ENCODE data around the gene ROBO1. TPM values are rescaled to one million over a fixed set of nuclear protein-coding genes. Genes with fewer than 3 reads are reported as not detected.

Gene ROBO1
- polyA plus RNA-seq, 4 donors: 0.81 to 12.2 (median 2.6) TPM

- no peak for FAIRE-seq
- no peaks in the 10 kb centered on the region for H3K9me3 ChIP-seq (ENCODE audit: control insufficient read depth in 2 of 2, insufficient read depth in 1 of 2, low read depth in 1 of 2, low read length in 1 of 2)
- H3K27ac ChIP-seq (ENCODE audit: low read depth in 1 of 3, low read length in 2 of 3): no peak overlapping the region
- 64 to 71% (median 66%) methylated on average over 2 of the region's 2 CpGs for WGBS, 3 donors
- no peak for DNase-seq
- no peak overlapping the region for H3K4me3 ChIP-seq (ENCODE audit: low read depth in 1 of 3, low read length in 3 of 3)
- no peaks in the 10 kb centered on the region for H3K36me3 ChIP-seq (ENCODE audit: control insufficient read depth in 3 of 3, insufficient read depth in 2 of 3, low read depth in 1 of 3, low read length in 3 of 3)
- H3K27me3 ChIP-seq (ENCODE audit: control insufficient read depth in 3 of 3, insufficient read depth in 3 of 3, low read length in 3 of 3): no peaks in the 10 kb centered on the region
- H3K4me1 ChIP-seq (ENCODE audit: control insufficient read depth in 3 of 3, insufficient read depth in 2 of 3, low read depth in 1 of 3, low read length in 2 of 3): no peaks in the 10 kb centered on the region
Observed at GRCh38 chr3:78641703-78642102, 1126.1 kb downstream of the ROBO1 start.

- peak; percentile 49 for FAIRE-seq
- no peak for DNase-seq
- H3K4me1 ChIP-seq (ENCODE audit: control insufficient read depth in 3 of 3, insufficient read depth in 2 of 3, low read depth in 1 of 3, low read length in 2 of 3): no peaks in the 10 kb centered on the region
- 47 to 61% (median 54%) methylated on average over 3 of the region's 3 CpGs for WGBS, 3 donors
- no peaks in the 10 kb centered on the region for H3K27me3 ChIP-seq (ENCODE audit: control insufficient read depth in 3 of 3, insufficient read depth in 3 of 3, low read length in 3 of 3)
- peaks cover 0 to 2% (median 0%) of the 10 kb centered on the region in 3 donors for H3K36me3 ChIP-seq (ENCODE audit: control insufficient read depth in 3 of 3, insufficient read depth in 2 of 3, low read depth in 1 of 3, low read length in 3 of 3)
- H3K9me3 ChIP-seq (ENCODE audit: control insufficient read depth in 2 of 2, insufficient read depth in 1 of 2, low read depth in 1 of 2, low read length in 1 of 2): no peaks in the 10 kb centered on the region
- no peak overlapping the region for H3K4me3 ChIP-seq (ENCODE audit: low read depth in 1 of 3, low read length in 3 of 3)
- H3K27ac ChIP-seq (ENCODE audit: low read depth in 1 of 3, low read length in 2 of 3): no peak overlapping the region
Observed at GRCh38 chr3:78634316-78634715, 1133.5 kb downstream of the ROBO1 start.

- Histone ChIP-seq H3K9me3 (ENCODE audit: control insufficient read depth in 2 of 2, insufficient read depth in 1 of 2, low read depth in 1 of 2, low read length in 1 of 2) (no peaks in the 10 kb centered on the region), H3K4me1 (ENCODE audit: control insufficient read depth in 3 of 3, insufficient read depth in 2 of 3, low read depth in 1 of 3, low read length in 2 of 3) (no peaks in the 10 kb centered on the region), H3K36me3 (ENCODE audit: control insufficient read depth in 3 of 3, insufficient read depth in 2 of 3, low read depth in 1 of 3, low read length in 3 of 3) (peaks cover 0 to 2% (median 0%) of the 10 kb centered on the region in 3 donors), H3K27ac (ENCODE audit: low read depth in 1 of 3, low read length in 2 of 3) (no peak overlapping the region), H3K27me3 (ENCODE audit: control insufficient read depth in 3 of 3, insufficient read depth in 3 of 3, low read length in 3 of 3) (no peaks in the 10 kb centered on the region), H3K4me3 (ENCODE audit: low read depth in 1 of 3, low read length in 3 of 3) (no peak overlapping the region)
- 61 to 70% (median 68%) methylated on average over 4 of the region's 4 CpGs for WGBS, 3 donors
- no peak for DNase-seq
- FAIRE-seq: no peak
Observed at GRCh38 chr3:78633626-78634025, 1134.2 kb downstream of the ROBO1 start.

GRCh38 chr3:78632925-78633553 lies 1134.8 kb downstream of the ROBO1 start:
- DNase-seq: no peak
- Histone ChIP-seq H3K4me3 (ENCODE audit: low read depth in 1 of 3, low read length in 3 of 3) (no peak overlapping the region), H3K27me3 (ENCODE audit: control insufficient read depth in 3 of 3, insufficient read depth in 3 of 3, low read length in 3 of 3) (no peaks in the 10 kb centered on the region), H3K9me3 (ENCODE audit: control insufficient read depth in 2 of 2, insufficient read depth in 1 of 2, low read depth in 1 of 2, low read length in 1 of 2) (no peaks in the 10 kb centered on the region), H3K36me3 (ENCODE audit: control insufficient read depth in 3 of 3, insufficient read depth in 2 of 3, low read depth in 1 of 3, low read length in 3 of 3) (peaks cover 0 to 2% (median 0%) of the 10 kb centered on the region in 3 donors), H3K4me1 (ENCODE audit: control insufficient read depth in 3 of 3, insufficient read depth in 2 of 3, low read depth in 1 of 3, low read length in 2 of 3) (no peaks in the 10 kb centered on the region), H3K27ac (ENCODE audit: low read depth in 1 of 3, low read length in 2 of 3) (no peak overlapping the region)
- whole genome bisulfite sequencing, 3 donors: 70 to 73% (median 73%) methylated on average over 6 of the region's 6 CpGs
- FAIRE-seq: no peak

- FAIRE-seq: no peak
- H3K9me3 ChIP-seq (ENCODE audit: control insufficient read depth in 2 of 2, insufficient read depth in 1 of 2, low read depth in 1 of 2, low read length in 1 of 2): no peaks in the 10 kb centered on the region
- no peak for DNase-seq
- H3K36me3 ChIP-seq (ENCODE audit: control insufficient read depth in 3 of 3, insufficient read depth in 2 of 3, low read depth in 1 of 3, low read length in 3 of 3): no peaks in the 10 kb centered on the region
- no peaks in the 10 kb centered on the region for H3K4me1 ChIP-seq (ENCODE audit: control insufficient read depth in 3 of 3, insufficient read depth in 2 of 3, low read depth in 1 of 3, low read length in 2 of 3)
- 73 to 86% (median 79%) methylated on average over 6 of the region's 6 CpGs for WGBS, 3 donors
- H3K4me3 ChIP-seq (ENCODE audit: low read depth in 1 of 3, low read length in 3 of 3): no peak overlapping the region
- no peaks in the 10 kb centered on the region for H3K27me3 ChIP-seq (ENCODE audit: control insufficient read depth in 3 of 3, insufficient read depth in 3 of 3, low read length in 3 of 3)
- no peak overlapping the region for H3K27ac ChIP-seq (ENCODE audit: low read depth in 1 of 3, low read length in 2 of 3)
Observed at GRCh38 chr3:78629544-78629943, 1138.3 kb downstream of the ROBO1 start.

GRCh38 chr3:78621061-78621716 lies 1146.6 kb downstream of the ROBO1 start:
- WGBS, 3 donors: 76 to 92% (median 91%) methylated on average over 3 of the region's 3 CpGs
- Histone ChIP-seq H3K9me3 (ENCODE audit: control insufficient read depth in 2 of 2, insufficient read depth in 1 of 2, low read depth in 1 of 2, low read length in 1 of 2) (no peaks in the 10 kb centered on the region), H3K4me1 (ENCODE audit: control insufficient read depth in 3 of 3, insufficient read depth in 2 of 3, low read depth in 1 of 3, low read length in 2 of 3) (no peaks in the 10 kb centered on the region), H3K36me3 (ENCODE audit: control insufficient read depth in 3 of 3, insufficient read depth in 2 of 3, low read depth in 1 of 3, low read length in 3 of 3) (no peaks in the 10 kb centered on the region), H3K4me3 (ENCODE audit: low read depth in 1 of 3, low read length in 3 of 3) (no peak overlapping the region), H3K27me3 (ENCODE audit: control insufficient read depth in 3 of 3, insufficient read depth in 3 of 3, low read length in 3 of 3) (no peaks in the 10 kb centered on the region), H3K27ac (ENCODE audit: low read depth in 1 of 3, low read length in 2 of 3) (no peak overlapping the region)
- no peak for DNase-seq
- no peak for FAIRE-seq

GRCh38 chr3:78614486-78614885 lies 1153.3 kb downstream of the ROBO1 start:
- no peaks in the 10 kb centered on the region for H3K4me1 ChIP-seq (ENCODE audit: control insufficient read depth in 3 of 3, insufficient read depth in 2 of 3, low read depth in 1 of 3, low read length in 2 of 3)
- H3K36me3 ChIP-seq (ENCODE audit: control insufficient read depth in 3 of 3, insufficient read depth in 2 of 3, low read depth in 1 of 3, low read length in 3 of 3): no peaks in the 10 kb centered on the region
- DNase-seq: no peak
- no peak overlapping the region for H3K4me3 ChIP-seq (ENCODE audit: low read depth in 1 of 3, low read length in 3 of 3)
- no peaks in the 10 kb centered on the region for H3K9me3 ChIP-seq (ENCODE audit: control insufficient read depth in 2 of 2, insufficient read depth in 1 of 2, low read depth in 1 of 2, low read length in 1 of 2)
- FAIRE-seq: no peak
- no peaks in the 10 kb centered on the region for H3K27me3 ChIP-seq (ENCODE audit: control insufficient read depth in 3 of 3, insufficient read depth in 3 of 3, low read length in 3 of 3)
- 86 to 89% (median 89%) methylated on average over 12 of the region's 12 CpGs for WGBS, 3 donors
- no peak overlapping the region for H3K27ac ChIP-seq (ENCODE audit: low read depth in 1 of 3, low read length in 2 of 3)

- H3K9me3 ChIP-seq (ENCODE audit: control insufficient read depth in 2 of 2, insufficient read depth in 1 of 2, low read depth in 1 of 2, low read length in 1 of 2): no peaks in the 10 kb centered on the region
- H3K36me3 ChIP-seq (ENCODE audit: control insufficient read depth in 3 of 3, insufficient read depth in 2 of 3, low read depth in 1 of 3, low read length in 3 of 3): no peaks in the 10 kb centered on the region
- H3K4me3 ChIP-seq (ENCODE audit: low read depth in 1 of 3, low read length in 3 of 3): no peak overlapping the region
- WGBS, 3 donors: 7 to 56% (median 25%) methylated on average over 2 of the region's 2 CpGs
- no peaks in the 10 kb centered on the region for H3K4me1 ChIP-seq (ENCODE audit: control insufficient read depth in 3 of 3, insufficient read depth in 2 of 3, low read depth in 1 of 3, low read length in 2 of 3)
- H3K27ac ChIP-seq (ENCODE audit: low read depth in 1 of 3, low read length in 2 of 3): no peak overlapping the region
- no peak for FAIRE-seq
- DNase-seq: no peak
- H3K27me3 ChIP-seq (ENCODE audit: control insufficient read depth in 3 of 3, insufficient read depth in 3 of 3, low read length in 3 of 3): no peaks in the 10 kb centered on the region
Observed at GRCh38 chr3:78613421-78613879, 1154.3 kb downstream of the ROBO1 start.

All from small intestine (tissue), 7 donors.